Stimulated activated CD8-positive, alpha-beta memory T cell treated with anti-CD3 and anti-CD28 coated beads, Interleukin-15, amount 100 ng/mL, for 1 hour (primary cell): ENCODE results near the gene SLC9A9.
"Not testable (repeated sequence)": the region's sequence is repeated elsewhere in the genome, so short reads cannot be mapped to it uniquely, and the experiment has no call there.

Experiments used
- DNase-seq: peaks from one replicate; pipeline ENCODE4 v3.0.0-alpha.2; 2020; ENCODE audit warnings: low read depth

Gene SLC9A9

DNA sequence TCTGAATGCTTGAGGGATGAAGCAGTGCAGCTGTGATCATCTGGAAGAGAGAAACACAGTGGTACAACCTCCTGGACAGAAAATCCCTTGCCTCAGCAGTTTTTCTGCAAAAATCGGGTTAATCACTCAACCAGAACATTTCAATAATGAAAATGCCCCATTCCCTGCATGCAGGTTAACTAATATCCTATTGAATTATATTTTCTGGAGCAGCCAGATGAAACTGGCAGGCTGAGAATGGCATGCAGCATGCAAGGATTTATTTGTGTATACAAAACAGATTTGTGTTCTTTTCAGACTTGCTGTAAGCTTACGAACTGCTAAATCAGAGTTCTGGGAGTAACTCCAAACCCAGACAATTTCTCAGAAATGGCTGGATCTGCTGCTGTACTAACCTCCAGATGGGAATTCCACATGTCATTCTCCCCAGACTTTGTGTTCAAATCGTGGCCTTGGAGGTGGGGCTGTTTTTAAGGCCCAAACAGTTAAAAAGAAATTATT lies 39.1 kb downstream of the SLC9A9 start:
- DNase-seq, result no peak

DNA sequence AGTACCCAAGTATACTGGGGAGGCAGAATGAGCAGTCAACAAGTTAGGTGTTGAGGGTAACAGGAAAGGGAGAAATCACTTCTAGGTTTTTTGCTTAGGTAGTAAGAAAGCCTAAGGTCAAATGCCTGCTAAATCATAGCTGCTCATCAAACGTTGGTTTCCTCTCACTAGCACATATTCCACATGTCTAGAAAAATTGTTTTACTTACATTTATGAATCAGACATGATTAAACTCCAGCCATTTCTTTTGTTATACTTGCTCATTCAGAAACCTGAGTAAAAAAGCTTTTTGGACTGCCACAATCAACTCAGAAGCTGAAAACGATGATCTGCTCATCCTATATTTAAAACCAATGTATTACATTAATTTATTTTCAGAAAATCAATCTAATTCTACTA lies 40.2 kb downstream of the SLC9A9 start:
- DNase-seq, result no peak

DNA sequence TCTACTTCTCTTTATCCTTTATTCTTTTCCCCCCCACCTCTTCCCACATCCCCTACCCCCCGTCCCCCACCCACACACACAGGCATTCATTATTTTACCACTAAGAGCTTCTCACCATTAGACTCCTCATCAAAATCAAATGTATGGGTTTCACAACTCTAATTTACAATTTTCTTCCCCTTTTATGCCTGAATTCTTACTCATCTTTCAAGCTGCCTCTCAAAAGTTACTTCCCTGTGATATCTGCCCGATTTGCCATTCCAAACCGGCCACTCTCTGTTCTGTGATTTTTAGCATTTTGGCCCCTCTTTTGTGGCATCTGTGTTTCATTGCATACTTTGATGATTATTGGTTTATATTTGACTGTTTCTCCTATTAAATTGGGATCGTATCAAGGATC lies 42.2 kb downstream of the SLC9A9 start:
- no peak for DNase-seq

DNA sequence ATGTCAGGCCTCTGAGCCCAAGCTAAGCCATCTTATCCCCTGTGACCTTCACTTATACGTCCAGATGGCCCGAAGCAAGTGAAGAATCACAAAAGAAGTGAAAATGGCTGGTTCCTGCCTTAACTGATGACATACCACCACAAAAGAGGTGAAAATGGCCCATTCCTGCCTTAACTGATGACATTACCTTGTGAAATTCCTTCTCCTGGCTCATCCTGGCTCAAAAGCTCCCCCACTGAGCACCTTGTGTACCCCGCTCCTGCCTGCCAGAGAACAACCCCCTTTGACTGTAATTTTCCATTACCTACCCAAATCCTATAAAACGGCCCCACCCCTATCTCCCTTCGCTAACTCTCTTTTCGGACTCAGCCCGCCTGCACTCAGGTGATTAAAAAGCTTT lies 42.8 kb downstream of the SLC9A9 start:
- not testable (repeated sequence) for DNase-seq

DNA sequence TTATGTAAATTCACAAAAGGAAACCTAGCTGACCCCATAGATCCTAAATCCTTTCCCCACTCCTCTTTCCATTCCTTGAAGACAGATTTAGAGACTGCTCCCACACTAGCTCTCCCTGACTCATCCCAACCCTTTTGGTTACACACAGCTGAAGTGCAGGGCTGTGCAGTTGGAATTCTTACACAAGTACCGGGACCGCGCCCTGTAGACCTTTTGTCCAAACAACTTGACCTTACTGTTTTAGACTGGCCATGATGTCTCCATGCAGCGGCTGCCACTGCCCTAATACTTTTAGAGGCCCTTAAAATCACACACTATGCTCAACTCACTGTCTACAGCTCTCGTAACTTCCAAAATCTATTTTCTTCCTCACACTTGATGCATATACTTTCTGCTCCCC lies 47.2 kb downstream of the SLC9A9 start:
- DNase-seq, result not testable (repeated sequence)

DNA sequence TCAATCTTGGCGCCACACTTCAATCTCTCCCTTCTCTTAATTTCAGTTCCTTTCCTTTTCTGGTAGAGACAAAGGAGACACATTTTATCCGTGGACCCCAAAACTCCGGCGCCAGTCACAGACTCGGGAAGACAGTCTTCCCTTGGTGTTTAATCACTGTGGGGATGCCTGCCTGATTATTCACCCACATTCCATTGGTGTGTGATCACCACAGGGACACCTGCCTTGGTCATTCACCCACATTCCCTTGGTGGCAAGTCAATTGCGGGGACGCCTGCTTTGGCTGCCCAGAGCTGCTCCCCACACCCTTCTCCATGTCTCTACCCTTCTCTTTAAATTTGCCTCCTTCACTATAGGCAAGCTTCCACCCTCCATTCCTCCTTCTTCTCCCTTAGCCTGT lies 50.1 kb downstream of the SLC9A9 start:
- not testable (repeated sequence) for DNase-seq

DNA sequence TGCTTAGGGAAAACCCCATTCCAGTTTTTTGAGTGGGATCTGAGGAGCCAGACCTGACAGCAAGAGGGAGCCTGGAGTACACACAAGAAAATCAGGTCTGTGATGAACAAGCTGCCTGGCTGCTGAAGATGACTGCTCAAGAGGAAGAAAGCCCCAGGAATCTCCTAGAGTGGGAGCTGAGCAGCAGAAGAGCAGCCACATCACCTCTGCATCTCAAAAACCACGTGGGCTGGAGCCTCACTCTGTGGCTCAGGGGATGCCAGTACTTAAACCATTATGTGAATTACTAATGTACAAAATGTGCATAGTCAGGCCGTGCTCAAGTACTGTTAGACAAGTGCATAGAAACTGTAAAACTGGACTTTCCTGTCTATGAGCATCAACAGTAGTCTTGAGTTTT lies 52.4 kb downstream of the SLC9A9 start:
- DNase-seq, result no peak

DNA sequence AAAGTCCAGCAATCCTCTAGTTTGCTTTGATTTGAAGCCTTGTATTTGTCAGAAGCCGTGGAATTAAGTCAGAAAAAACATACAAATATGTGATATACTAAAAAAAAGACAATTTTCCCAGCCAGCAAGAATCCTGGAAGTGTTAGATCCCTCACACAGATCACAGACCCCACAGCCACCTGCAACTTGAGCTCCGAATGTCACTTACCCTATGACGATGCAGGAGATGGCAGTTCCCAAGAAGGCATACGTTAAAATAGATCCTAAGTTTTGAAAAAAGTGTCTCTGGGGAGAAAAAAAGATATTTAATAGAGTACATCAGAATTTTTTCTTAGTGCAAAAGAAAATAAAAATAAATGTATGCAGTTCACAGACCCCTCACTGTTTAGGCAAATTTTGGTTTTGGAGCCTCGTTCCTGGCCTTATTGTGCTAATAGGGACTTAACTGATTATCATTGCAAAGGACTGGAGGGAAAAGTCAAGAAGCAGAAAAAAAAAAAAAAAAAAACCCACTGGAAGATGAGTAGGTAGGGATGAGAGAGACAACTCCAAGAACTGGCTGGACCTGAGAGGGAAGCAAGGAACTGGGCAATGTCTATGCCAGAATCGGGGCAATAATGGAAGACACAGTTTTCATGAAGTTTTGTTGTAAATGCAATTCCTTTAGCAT lies 53.3 kb downstream of the SLC9A9 start:
- DNase-seq, result no peak

DNA sequence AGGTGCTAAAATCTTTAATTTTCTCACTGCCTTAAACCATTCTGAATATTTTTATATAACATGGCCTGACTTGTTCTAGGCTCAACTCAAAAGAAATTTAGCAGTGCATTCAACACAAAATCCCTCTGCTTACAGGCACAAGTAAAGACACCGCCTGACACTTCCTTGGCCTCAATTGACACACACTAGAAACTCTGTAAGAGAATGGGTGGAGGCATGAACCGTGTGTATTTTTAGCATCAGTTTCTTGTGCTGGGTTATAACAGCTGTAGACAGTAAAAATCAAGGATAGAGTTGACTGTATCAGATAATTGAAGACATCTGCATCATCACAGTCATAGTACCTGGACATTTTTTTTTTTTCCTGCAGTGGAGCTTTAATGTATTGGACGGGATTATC lies 54.3 kb downstream of the SLC9A9 start:
- no peak for DNase-seq

DNA sequence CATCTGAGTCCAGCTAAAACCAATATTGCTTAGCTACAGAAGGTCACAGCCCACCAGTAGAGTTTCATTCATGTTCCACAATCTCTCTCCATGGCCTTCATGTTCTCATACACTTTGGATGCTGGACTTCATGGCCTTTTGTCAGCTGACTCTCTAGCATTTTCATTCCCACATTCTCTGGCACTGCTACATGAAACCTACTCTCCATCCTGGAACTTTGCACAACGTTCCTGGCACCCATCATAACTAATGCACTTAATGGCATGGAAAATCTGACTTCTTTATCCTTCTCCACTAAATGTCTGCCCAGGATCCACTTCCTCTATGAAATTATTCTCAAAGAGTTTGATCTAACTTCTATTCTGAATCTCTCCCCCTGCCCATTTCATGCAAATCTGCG lies 56.9 kb downstream of the SLC9A9 start:
- DNase-seq, result no peak

DNA sequence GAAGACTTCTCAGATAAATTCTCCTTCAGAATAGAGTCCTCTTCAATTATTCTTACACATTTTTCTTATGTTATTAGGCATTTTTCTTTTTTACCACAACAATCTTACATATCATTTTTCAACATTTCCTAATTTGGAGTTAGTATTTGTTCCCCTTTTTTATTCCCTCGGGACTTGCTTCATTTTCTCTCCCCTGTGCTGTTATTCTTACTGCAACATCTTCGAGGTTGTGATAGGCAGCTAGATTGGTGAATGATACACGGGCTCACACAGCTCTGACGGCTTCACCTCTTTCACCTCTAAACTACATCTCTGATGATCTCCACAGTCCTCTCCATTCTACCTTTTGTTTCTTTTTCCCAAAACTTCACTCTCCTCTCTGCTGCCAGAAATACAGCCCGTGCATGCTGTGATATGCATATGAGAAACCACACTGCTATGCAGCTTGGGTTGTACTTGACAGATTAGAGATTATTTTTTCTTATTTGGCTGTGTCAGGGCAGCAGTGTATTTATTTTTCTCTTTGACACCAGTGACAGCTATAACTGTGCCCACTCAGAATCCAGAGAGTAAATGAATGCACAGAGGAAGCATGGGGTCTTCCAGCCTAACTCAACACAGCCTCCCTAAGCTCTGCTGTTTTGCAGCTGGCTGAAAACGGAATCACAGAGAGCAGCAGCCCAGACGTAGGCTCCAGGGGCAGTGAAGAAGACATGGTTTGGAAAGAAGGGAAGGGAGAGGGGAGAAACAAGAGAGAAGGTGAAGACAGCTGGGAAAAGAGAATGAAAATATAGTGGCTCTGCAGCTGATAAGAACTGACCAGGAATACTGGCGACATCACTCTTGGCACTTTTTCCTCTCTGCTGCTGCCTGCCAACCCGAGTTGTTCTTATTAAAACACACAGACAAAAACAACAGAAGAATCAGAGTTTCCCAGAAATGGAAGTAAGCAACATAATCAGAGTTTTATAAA lies 61.8 kb downstream of the SLC9A9 start:
- DNase-seq, result no peak

DNA sequence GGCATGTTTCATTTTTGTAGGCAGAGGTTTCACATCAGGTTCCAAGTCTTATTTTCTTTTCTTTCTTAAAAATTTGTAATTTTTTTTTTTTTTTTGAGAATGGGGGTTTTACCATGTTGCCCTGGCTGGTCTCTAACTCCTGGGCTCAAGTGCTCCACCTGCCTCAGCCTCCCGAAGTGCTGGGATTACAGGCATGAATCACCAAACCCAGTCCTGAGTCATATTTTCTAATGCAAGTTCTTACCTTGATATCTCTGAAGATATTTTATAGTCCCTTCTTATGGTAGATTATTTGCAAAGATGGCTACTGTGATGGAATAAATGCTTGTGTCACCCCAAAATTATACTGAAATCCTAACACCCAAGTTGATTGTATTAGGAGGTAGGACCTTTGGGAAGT lies 63.8 kb downstream of the SLC9A9 start:
- no peak for DNase-seq

DNA sequence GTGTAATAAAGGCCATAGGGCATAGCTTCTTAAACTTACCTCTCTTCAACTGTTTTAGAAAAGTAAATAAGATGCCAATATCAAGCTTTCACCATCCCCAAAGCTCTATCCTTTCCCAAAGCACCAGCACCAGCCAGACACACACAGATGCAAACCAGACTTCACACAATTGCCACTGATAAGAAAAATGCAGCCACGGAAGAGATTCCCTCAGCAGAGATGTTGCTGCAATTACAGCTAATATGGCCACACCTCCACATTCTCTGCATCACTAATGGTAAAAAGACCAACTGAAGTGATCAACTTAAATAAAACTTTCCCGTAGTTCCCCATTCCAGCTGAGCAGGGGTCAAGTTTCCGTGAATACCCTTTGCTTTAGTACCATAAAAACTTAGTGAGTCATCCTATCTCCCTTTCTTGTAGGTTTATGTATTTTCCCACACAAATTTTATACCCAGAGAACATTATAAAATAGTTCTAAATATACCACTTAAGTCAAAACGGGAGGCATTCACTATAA lies 64.4 kb downstream of the SLC9A9 start:
- no peak for DNase-seq

DNA sequence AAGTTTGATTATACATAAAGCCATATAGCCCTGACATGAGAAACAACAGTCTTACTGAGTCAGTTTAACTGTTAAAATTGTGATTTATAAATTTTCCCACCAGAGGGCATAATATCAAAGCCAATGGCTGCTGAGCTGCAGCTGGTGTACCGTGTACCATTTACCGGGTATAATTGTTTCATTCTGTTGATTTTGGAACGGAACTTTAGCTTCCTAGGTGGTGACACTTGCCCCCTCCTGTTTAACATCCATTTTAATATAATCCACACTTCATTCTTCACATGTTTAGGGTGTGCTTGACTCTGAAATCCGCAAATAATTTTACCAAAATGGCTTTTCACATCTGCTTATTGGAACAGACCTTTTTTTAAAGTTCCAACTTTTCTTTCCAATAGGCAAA lies 72.8 kb downstream of the SLC9A9 start:
- no peak for DNase-seq

DNA sequence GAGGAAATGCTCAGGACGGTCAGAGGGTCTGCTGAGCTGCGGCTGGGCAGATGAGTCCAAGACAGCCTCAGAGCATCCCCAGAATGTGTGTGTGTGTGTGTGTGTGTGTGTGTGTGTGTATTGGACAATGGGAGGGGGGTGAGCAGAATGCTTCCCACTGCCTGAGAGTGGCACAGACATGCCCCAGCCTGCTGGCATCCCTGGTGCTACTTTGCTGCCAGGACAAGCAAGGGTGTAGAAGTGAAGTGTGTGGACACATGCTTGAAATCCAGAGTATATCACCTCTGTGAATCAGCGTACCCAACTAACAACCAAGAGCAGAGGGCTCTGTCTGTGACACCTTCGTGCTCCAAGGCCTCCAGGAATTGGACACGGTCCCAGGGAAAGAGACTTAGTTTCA lies 76.3 kb downstream of the SLC9A9 start:
- no peak for DNase-seq

DNA sequence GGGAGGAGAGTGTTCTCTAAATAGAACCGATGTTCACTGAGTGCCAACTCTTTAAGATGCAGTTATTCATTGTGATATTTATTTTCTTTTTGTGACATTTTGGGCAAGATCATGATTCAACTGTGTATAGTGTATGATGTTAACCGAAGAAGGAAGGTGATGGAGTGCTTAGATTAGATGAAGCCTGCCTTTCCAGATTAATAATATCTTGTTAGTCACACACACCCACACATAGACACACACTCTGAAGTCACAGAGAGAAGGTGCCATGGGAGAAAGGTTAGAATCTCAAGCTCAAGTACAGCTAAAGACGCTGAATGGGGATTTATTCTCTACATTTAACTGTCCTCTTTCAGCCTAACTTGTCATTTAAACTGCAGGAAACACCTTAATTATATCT lies 77.0 kb downstream of the SLC9A9 start:
- no peak for DNase-seq

DNA sequence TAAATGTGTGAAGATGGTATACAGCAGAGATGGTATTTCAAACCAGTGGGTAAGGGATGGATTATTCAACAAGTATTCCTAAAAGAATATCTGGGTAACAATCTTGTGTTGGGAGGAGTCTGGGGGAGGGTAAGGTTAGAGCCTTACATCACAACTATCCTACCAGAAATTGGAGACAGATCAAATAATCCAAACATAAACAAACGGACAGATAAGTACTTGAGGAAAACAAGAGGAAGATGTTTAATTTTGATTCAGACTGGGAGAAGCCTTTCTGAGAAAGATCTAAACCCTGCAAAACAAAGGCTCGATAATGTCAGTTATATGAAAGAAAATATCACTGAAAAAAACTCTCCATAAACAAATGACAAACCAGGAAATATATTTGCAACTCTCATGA lies 77.9 kb downstream of the SLC9A9 start:
- no peak for DNase-seq

DNA sequence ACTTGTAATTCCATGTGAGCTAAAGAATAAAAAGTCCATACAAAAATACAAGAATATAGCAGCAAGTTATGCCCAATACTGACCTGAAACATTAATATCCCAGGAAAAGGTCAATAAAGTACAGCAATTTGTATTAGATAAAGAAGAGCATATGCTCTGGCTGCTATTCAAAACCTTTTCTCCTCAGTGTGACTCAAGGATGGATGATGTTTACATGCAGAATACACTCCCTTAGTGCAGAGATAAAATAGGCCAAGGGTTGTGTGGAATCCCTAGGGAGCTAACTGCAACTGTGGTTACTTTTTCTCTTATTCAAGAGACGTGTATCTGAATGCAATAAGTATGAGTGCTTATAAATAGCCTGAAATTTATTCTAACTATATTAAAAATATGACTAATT lies 78.7 kb downstream of the SLC9A9 start:
- DNase-seq, result no peak

DNA sequence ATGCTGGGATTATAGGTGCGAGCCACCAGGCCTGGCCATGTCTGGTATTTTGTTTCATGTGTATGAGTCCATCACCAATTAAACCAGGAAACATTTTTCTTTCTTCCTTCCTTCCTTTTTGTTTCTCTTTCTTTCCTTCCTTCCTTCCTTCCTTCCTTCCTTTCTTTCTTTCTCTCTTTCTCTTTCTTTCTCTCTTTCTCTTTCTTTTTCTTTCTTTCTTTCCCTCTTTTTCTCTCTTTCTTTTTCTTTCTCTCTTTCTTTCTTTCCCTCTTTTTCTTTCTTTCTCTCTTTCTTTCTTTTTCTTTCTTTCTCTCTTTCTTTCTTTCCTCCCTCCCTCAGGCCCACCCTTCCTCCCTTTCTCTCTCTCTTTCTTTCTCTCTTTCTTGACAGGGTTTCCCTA lies 83.4 kb downstream of the SLC9A9 start:
- no peak for DNase-seq

DNA sequence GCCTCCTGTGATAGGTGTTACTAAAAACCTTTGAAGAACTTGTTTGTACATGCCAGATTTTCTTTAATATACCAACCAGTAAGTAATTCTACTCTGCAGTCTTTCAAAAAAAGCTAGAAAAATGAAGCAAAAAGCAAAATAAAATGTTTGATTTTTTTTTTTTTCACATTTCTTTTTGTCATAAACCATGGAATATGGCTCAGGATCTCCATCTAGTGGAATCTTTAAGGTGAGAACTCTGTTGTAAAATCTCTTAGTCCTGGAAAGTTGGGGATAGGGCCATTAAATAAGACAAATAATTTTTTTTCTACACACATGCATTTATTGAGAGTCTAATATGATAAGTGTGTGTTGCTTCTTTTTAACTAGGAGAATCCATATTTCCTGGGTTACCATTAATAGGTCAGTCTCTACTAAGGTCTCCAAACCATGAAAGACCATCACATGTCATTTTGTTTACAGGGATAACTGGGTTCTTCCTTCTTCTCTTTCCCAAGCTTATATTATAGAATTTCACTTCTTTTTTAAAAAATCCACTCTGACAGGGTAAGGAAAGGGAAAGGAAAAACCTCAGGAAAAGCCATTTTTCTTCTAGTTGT lies 84.6 kb downstream of the SLC9A9 start:
- no peak for DNase-seq

DNA sequence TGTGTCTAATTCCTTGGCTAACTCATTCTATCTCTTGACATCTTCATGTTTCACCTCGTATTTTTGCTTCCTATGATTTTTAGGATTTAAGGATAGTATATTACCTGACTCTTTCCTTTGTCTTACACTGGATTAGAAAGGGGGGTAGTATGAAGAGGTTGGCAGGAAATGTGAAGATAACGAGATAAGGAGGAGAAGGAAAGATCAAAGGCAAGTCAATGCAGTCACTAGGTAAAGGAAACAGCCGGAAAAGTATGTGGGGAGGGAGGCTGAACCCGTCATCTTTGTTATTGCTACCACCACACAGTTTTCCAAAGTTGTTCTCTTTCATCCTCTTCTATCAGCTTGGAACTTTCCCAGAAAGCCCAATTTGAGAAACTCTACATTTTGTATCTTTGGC lies 90.6 kb downstream of the SLC9A9 start:
- DNase-seq, result no peak

DNA sequence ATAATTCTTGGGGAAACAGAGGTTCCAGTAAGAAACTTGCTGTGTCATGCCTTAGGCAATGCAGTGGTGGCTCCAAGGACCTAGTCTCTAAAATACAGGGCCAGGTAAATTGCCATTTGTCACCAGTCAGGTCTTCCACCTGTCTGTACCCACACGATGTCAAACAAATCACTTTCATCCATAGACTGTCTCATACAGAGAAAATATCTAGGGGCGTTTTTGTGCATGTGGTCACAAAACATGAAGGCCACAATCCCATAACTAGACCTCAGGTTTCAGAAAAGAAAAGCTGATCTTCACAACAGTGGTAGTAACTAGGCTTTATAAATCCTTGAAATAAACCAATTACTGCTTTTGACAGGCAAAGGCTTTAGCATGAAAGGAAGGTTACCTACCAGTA lies 92.3 kb downstream of the SLC9A9 start:
- no peak for DNase-seq

DNA sequence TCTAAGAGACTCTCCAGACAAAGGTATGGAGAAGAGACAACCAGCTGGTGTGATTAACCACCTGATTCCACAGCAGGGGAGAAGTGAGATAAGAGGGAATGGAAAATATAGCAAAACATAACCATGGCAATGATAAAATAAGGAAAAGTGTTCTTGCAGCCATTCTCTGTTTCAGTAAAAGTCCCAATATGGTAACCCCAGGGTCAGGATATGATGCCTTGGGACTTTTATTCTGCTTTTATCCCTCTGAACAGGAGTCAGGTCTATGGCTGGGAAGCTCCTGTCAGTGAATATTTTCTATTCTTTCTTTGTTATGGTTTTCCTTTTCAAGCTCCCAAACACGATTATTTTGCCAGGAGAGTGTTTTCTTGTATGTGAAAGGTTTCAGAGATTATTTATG lies 94.2 kb downstream of the SLC9A9 start:
- DNase-seq, result no peak
